ENCODE results near the gene ATAD5.

ATAD5 gene

GRCh38 chr17:30824356-30825145 lies 7.2 kb upstream of the ATAD5 start, which contains the start of gene CRLF3:
Gene CRLF3 (minus strand): TSS chr17:30824692. CDS start chr17:30824651, 41 bp downstream.
- Histone ChIP-seq H3K9me3 (no peaks in the 10 kb centered on the region), H3K27ac (peak within 1 kb of the TSS; percentile 95), H3K27me3 (no peaks in the 10 kb centered on the region), H3K4me1 (ENCODE audit: control insufficient read depth in 1 of 2, insufficient read depth in 1 of 2, low read depth in 1 of 2, low read length in 1 of 2) (peaks cover 62 to 65% of the 10 kb centered on the region in 2 experiments), H3K4me3 (ENCODE audit: low read depth in 1 of 2, low read length in 1 of 2) (peak within 1 kb of the TSS; percentile 95 to 99), H3K36me3 (no peaks in the 10 kb centered on the region)
- TF ChIP-seq CTCF (IDR thresholded peaks at IDR 0.05), result peak; percentile 99

GRCh38 chr17:30827082-30827481 lies 4.7 kb upstream of the ATAD5 start:
- Histone ChIP-seq H3K4me3 (ENCODE audit: low read depth in 1 of 2, low read length in 1 of 2) (no peak overlapping the region), H3K36me3 (no peaks in the 10 kb centered on the region), H3K9me3 (no peaks in the 10 kb centered on the region), H3K27me3 (no peaks in the 10 kb centered on the region), H3K27ac (no peak overlapping the region), H3K4me1 (ENCODE audit: control insufficient read depth in 1 of 2, insufficient read depth in 1 of 2, low read depth in 1 of 2, low read length in 1 of 2) (peaks cover 49 to 50% of the 10 kb centered on the region in 2 experiments)
- TF ChIP-seq CTCF (IDR thresholded peaks at IDR 0.05), result no peak

- Histone ChIP-seq H3K27ac (no peak overlapping the region), H3K4me1 (ENCODE audit: control insufficient read depth in 1 of 2, insufficient read depth in 1 of 2, low read depth in 1 of 2, low read length in 1 of 2) (peaks cover 40 to 45% of the 10 kb centered on the region in 2 experiments), H3K9me3 (no peaks in the 10 kb centered on the region), H3K27me3 (no peaks in the 10 kb centered on the region), H3K4me3 (ENCODE audit: low read depth in 1 of 2, low read length in 1 of 2) (no peak overlapping the region), H3K36me3 (no peaks in the 10 kb centered on the region)
- TF ChIP-seq CTCF (IDR thresholded peaks at IDR 0.05), result no peak
Observed at GRCh38 chr17:30829022-30829421, 2.7 kb upstream of the ATAD5 start.

- no peaks in the 10 kb centered on the region for H3K9me3 ChIP-seq
- H3K36me3 ChIP-seq, result no peaks in the 10 kb centered on the region
- H3K27me3 ChIP-seq, result no peaks in the 10 kb centered on the region
- peak overlapping the region; percentile 84 to 90 for H3K4me3 ChIP-seq (ENCODE audit: low read depth in 1 of 2, low read length in 1 of 2)
- H3K27ac ChIP-seq, result peak overlapping the region; percentile 62
- no peak for TF ChIP-seq CTCF (IDR thresholded peaks at IDR 0.05)
- H3K4me1 ChIP-seq (ENCODE audit: control insufficient read depth in 1 of 2, insufficient read depth in 1 of 2, low read depth in 1 of 2, low read length in 1 of 2), result peaks cover 24 to 25% of the 10 kb centered on the region in 2 experiments
Observed at GRCh38 chr17:30831257-30831656, 509 bp upstream of the ATAD5 start.

- H3K27ac ChIP-seq, result peak overlapping the region; percentile 62
- H3K36me3 ChIP-seq, result no peaks in the 10 kb centered on the region
- H3K9me3 ChIP-seq, result no peaks in the 10 kb centered on the region
- H3K27me3 ChIP-seq, result no peaks in the 10 kb centered on the region
- peaks cover 19% of the 10 kb centered on the region in 2 experiments for H3K4me1 ChIP-seq (ENCODE audit: control insufficient read depth in 1 of 2, insufficient read depth in 1 of 2, low read depth in 1 of 2, low read length in 1 of 2)
- H3K4me3 ChIP-seq (ENCODE audit: low read depth in 1 of 2, low read length in 1 of 2), result peak overlapping the region; percentile 84 to 90
- no peak for TF ChIP-seq CTCF (IDR thresholded peaks at IDR 0.05)
Observed at GRCh38 chr17:30832438-30833124, 815 bp downstream of the ATAD5 start.

Data from neutrophil (primary cell).